ENCODE results near the gene PRKAR2A. TPM values are rescaled to one million over a fixed set of nuclear protein-coding genes. Genes with fewer than 3 reads are reported as not detected.
"Not testable (repeated sequence)": the region's sequence is repeated elsewhere in the genome, so short reads cannot be mapped to it uniquely, and the experiment has no call there.

The PRKAR2A gene
- total RNA-seq, 2 experiments from 2014 or later: 37.0 to 37.6 TPM

GRCh38 chr3:48725185-48725855, 122.4 kb downstream of the PRKAR2A start:
- H3K4me1 Mint-ChIP-seq; H3K9me3 Mint-ChIP-seq; H3K27ac Mint-ChIP-seq; H3K4me3 Mint-ChIP-seq; DNase-seq; H3K36me3 Mint-ChIP-seq; POLR2A ChIA-PET; ATAC-seq (ENCODE audit: low read depth); H3K27me3 Mint-ChIP-seq: not testable (repeated sequence)

GRCh38 chr3:48723725-48724124, 123.9 kb downstream of the PRKAR2A start:
- no peaks in the 10 kb centered on the region for H3K4me1 Mint-ChIP-seq
- H3K27ac Mint-ChIP-seq: no peak overlapping the region
- peaks cover 19% of the 10 kb centered on the region for H3K27me3 Mint-ChIP-seq
- no peak for DNase-seq
- ATAC-seq (ENCODE audit: low read depth): no peak
- POLR2A ChIA-PET: no interaction called here
- H3K9me3 Mint-ChIP-seq: peaks cover 2% of the 10 kb centered on the region
- no peaks in the 10 kb centered on the region for H3K36me3 Mint-ChIP-seq
- no peak overlapping the region for H3K4me3 Mint-ChIP-seq

GRCh38 chr3:48723293-48723692, 124.4 kb downstream of the PRKAR2A start:
- DNase-seq; ATAC-seq (ENCODE audit: low read depth); POLR2A ChIA-PET; H3K36me3 Mint-ChIP-seq; H3K9me3 Mint-ChIP-seq; H3K4me1 Mint-ChIP-seq; H3K4me3 Mint-ChIP-seq; H3K27ac Mint-ChIP-seq: not testable (repeated sequence)
- peaks cover 19% of the 10 kb centered on the region for H3K27me3 Mint-ChIP-seq

GRCh38 chr3:48716982-48717746, 130.5 kb downstream of the PRKAR2A start, which contains the start of gene IP6K2:
Gene IP6K2 (minus strand): TSS chr3:48717221. CDS start chr3:48695291, 21,930 bp downstream.
- Mint-ChIP-seq H3K9me3 (no peaks in the 10 kb centered on the region), H3K4me3 (peak within 1 kb of the TSS; percentile 99), H3K27me3 (peaks cover 21% of the 10 kb centered on the region), H3K4me1 (peaks cover 23% of the 10 kb centered on the region), H3K27ac (peak within 1 kb of the TSS; percentile 98), H3K36me3 (peaks cover 15% of the 10 kb centered on the region)
- POLR2A ChIA-PET: interaction anchor here (0.6 to 3.0 kb wide), 20 partner anchors 8 to 1057 kb away, joined by 3 to 12 read pairs (median 4); partner anchors contain the start of genes CDC25A, NCKIPSD, NDUFAF3 and PRKAR2A
- ATAC-seq (ENCODE audit: low read depth): peak; percentile 100
- peak; percentile 99 for DNase-seq

GRCh38 chr3:48716508-48716981, 131.1 kb downstream of the PRKAR2A start:
- POLR2A ChIA-PET: interaction anchor here (0.6 to 3.0 kb wide), 21 partner anchors 8 to 1057 kb away, joined by 3 to 12 read pairs (median 4); partner anchors contain the start of genes ARIH2, CDC25A, NCKIPSD and NDUFAF3
- ATAC-seq (ENCODE audit: low read depth): no peak
- no peaks in the 10 kb centered on the region for H3K9me3 Mint-ChIP-seq
- H3K36me3 Mint-ChIP-seq: peaks cover 19% of the 10 kb centered on the region
- peaks cover 26% of the 10 kb centered on the region for H3K4me1 Mint-ChIP-seq
- H3K27me3 Mint-ChIP-seq: peaks cover 18% of the 10 kb centered on the region
- peak; percentile 53 for DNase-seq
- H3K4me3 Mint-ChIP-seq: peak overlapping the region; percentile 99
- peak overlapping the region; percentile 98 for H3K27ac Mint-ChIP-seq

- Mint-ChIP-seq H3K27ac (peak overlapping the region; percentile 98), H3K9me3 (no peaks in the 10 kb centered on the region), H3K27me3 (peaks cover 12% of the 10 kb centered on the region), H3K36me3 (peaks cover 24% of the 10 kb centered on the region), H3K4me1 (peaks cover 26% of the 10 kb centered on the region), H3K4me3 (peak overlapping the region; percentile 99)
- ATAC-seq (ENCODE audit: low read depth): no peak
- POLR2A ChIA-PET: interaction anchor here (0.6 to 3.0 kb wide), 6 partner anchors 25 to 292 kb away, joined by 3 to 12 read pairs (median 3); partner anchors contain the start of genes ARIH2, SLC25A20, UQCRC1 and WDR6
- no peak for DNase-seq
These were observed 132.4 kb downstream of the PRKAR2A start for GRCh38 chr3:48715174-48715800.

GRCh38 chr3:48711727-48712126, 135.9 kb downstream of the PRKAR2A start:
- Mint-ChIP-seq H3K4me3 (no peak overlapping the region), H3K9me3 (no peaks in the 10 kb centered on the region), H3K27ac (no peak overlapping the region), H3K27me3 (no peaks in the 10 kb centered on the region), H3K4me1 (peaks cover 36% of the 10 kb centered on the region), H3K36me3 (peaks cover 34% of the 10 kb centered on the region)
- no peak for ATAC-seq (ENCODE audit: low read depth)
- POLR2A ChIA-PET: no interaction called here
- DNase-seq: no peak

- no peak for ATAC-seq (ENCODE audit: low read depth)
- Mint-ChIP-seq H3K27ac (no peak overlapping the region), H3K27me3 (no peaks in the 10 kb centered on the region), H3K4me1 (peaks cover 25% of the 10 kb centered on the region), H3K9me3 (no peaks in the 10 kb centered on the region), H3K4me3 (no peak overlapping the region), H3K36me3 (peaks cover 35% of the 10 kb centered on the region)
- POLR2A ChIA-PET: interaction anchor here (1.1 kb wide), 1 partner anchor 8 kb away, joined by 4 read pairs; the partner anchor contains the start of gene IP6K2
- no peak for DNase-seq
These were observed 138.6 kb downstream of the PRKAR2A start for GRCh38 chr3:48709051-48709461.

GRCh38 chr3:48708481-48708889, 139.2 kb downstream of the PRKAR2A start:
- ATAC-seq (ENCODE audit: low read depth) (no peak), DNase-seq (no peak)
- Mint-ChIP-seq H3K9me3 (no peaks in the 10 kb centered on the region), H3K4me3 (no peak overlapping the region), H3K4me1 (peaks cover 25% of the 10 kb centered on the region), H3K27me3 (no peaks in the 10 kb centered on the region), H3K27ac (peak overlapping the region; percentile 70), H3K36me3 (peaks cover 35% of the 10 kb centered on the region)
- POLR2A ChIA-PET: interaction anchor here (1.1 kb wide), 1 partner anchor 9 kb away, joined by 4 read pairs; the partner anchor contains the start of gene IP6K2

- DNase-seq (no peak), ATAC-seq (ENCODE audit: low read depth) (no peak)
- H3K4me3 Mint-ChIP-seq: no peak overlapping the region
- H3K9me3 Mint-ChIP-seq: no peaks in the 10 kb centered on the region
- H3K27ac Mint-ChIP-seq: no peak overlapping the region
- H3K4me1 Mint-ChIP-seq: peaks cover 22% of the 10 kb centered on the region
- POLR2A ChIA-PET: no interaction called here
- peaks cover 44% of the 10 kb centered on the region for H3K36me3 Mint-ChIP-seq
- no peaks in the 10 kb centered on the region for H3K27me3 Mint-ChIP-seq
These were observed 140.5 kb downstream of the PRKAR2A start for GRCh38 chr3:48707157-48707556.

- no peaks in the 10 kb centered on the region for H3K9me3 Mint-ChIP-seq
- ATAC-seq (ENCODE audit: low read depth) (no peak), DNase-seq (no peak)
- H3K27ac Mint-ChIP-seq: no peak overlapping the region
- peaks cover 34% of the 10 kb centered on the region for H3K36me3 Mint-ChIP-seq
- H3K4me1 Mint-ChIP-seq: peaks cover 5% of the 10 kb centered on the region
- H3K4me3 Mint-ChIP-seq: no peak overlapping the region
- no peaks in the 10 kb centered on the region for H3K27me3 Mint-ChIP-seq
- POLR2A ChIA-PET: no interaction called here
These were observed 145.3 kb downstream of the PRKAR2A start for GRCh38 chr3:48702320-48702920.

GRCh38 chr3:48700731-48701405, 146.8 kb downstream of the PRKAR2A start:
- H3K4me3 Mint-ChIP-seq: no peak overlapping the region
- no peak for DNase-seq
- H3K9me3 Mint-ChIP-seq: no peaks in the 10 kb centered on the region
- H3K27me3 Mint-ChIP-seq: no peaks in the 10 kb centered on the region
- no peak overlapping the region for H3K27ac Mint-ChIP-seq
- no peak for ATAC-seq (ENCODE audit: low read depth)
- peaks cover 29% of the 10 kb centered on the region for H3K36me3 Mint-ChIP-seq
- POLR2A ChIA-PET: no interaction called here
- H3K4me1 Mint-ChIP-seq: peaks cover 4% of the 10 kb centered on the region

All from activated naive CD8-positive, alpha-beta T cell treated with anti-CD3 and anti-CD28 coated beads, Interleukin-2, amount 10 ng/mL, durations not matched to agents 7 days and 5 days (primary cell).